Activated CD4-positive, CD25-positive, alpha-beta regulatory T cell treated with anti-CD3 and anti-CD28 coated beads, Interleukin-2, amount 50 U/mL, for 72 hours (primary cell): Measurements from ENCODE around the gene IVNS1ABP.
"Not testable (repeated sequence)": the region's sequence is repeated elsewhere in the genome, so short reads cannot be mapped to it uniquely, and the experiment has no call there.

Source experiments
- DNase-seq: peaks from one replicate; pipeline ENCODE4 v3.0.0; 2021

IVNS1ABP gene

GRCh38 chr1:185325413-185325812, 8.4 kb upstream of the IVNS1ABP start:
- no peak for DNase-seq

GRCh38 chr1:185324118-185324517, 7.1 kb upstream of the IVNS1ABP start:
- no peak for DNase-seq

GRCh38 chr1:185322636-185323035, 5.6 kb upstream of the IVNS1ABP start:
- no peak for DNase-seq

GRCh38 chr1:185321653-185322221, 4.7 kb upstream of the IVNS1ABP start:
- not testable (repeated sequence) for DNase-seq

- not testable (repeated sequence) for DNase-seq
Observed at GRCh38 chr1:185321104-185321503, 4.1 kb upstream of the IVNS1ABP start.

GRCh38 chr1:185319139-185319475, 2.1 kb upstream of the IVNS1ABP start:
- no peak for DNase-seq

GRCh38 chr1:185318431-185319138, 1.5 kb upstream of the IVNS1ABP start:
- no peak for DNase-seq

- DNase-seq = peak; percentile 61
Observed at GRCh38 chr1:185317886-185318310, 855 bp upstream of the IVNS1ABP start.

- peak; percentile 91 for DNase-seq
Observed at GRCh38 chr1:185316163-185317033, 645 bp downstream of the IVNS1ABP start.

- DNase-seq = no peak
Observed at GRCh38 chr1:185315445-185316071, 1.5 kb downstream of the IVNS1ABP start.

- DNase-seq = no peak
Observed at GRCh38 chr1:185314411-185314810, 2.6 kb downstream of the IVNS1ABP start.

- DNase-seq = no peak
Observed at GRCh38 chr1:185312361-185313138, 4.5 kb downstream of the IVNS1ABP start.

GRCh38 chr1:185311589-185312225, 5.3 kb downstream of the IVNS1ABP start:
- no peak for DNase-seq

GRCh38 chr1:185309566-185309965, 7.5 kb downstream of the IVNS1ABP start:
- no peak for DNase-seq

- DNase-seq = no peak
Observed at GRCh38 chr1:185308126-185308525, 8.9 kb downstream of the IVNS1ABP start.

- DNase-seq = no peak
Observed at GRCh38 chr1:185305419-185305818, 11.6 kb downstream of the IVNS1ABP start.

GRCh38 chr1:185300152-185300551, 16.9 kb downstream of the IVNS1ABP start:
- DNase-seq = no peak

GRCh38 chr1:185297982-185298381, 19.1 kb downstream of the IVNS1ABP start:
- DNase-seq = no peak

GRCh38 chr1:185295091-185295490, 22.0 kb downstream of the IVNS1ABP start:
- no peak for DNase-seq

- no peak for DNase-seq
Observed at GRCh38 chr1:185293967-185294542, 23.0 kb downstream of the IVNS1ABP start.

GRCh38 chr1:185292237-185292636, 24.8 kb downstream of the IVNS1ABP start:
- DNase-seq = no peak

GRCh38 chr1:185291652-185292051, 25.4 kb downstream of the IVNS1ABP start:
- no peak for DNase-seq
